GM23338 (cell line): ENCODE measurements around the gene CHST13. TPM values are rescaled to one million over a fixed set of nuclear protein-coding genes. Genes with fewer than 3 reads are reported as not detected.

Source experiments
- ATAC-seq: fragments of 200-7000 bp; cut with Tn5 transposase; 3 replicates; pipeline ENCODE4 v1.9.1; 2020
- DNase-seq: peaks from one replicate; pipeline ENCODE4 v3.0.0-alpha.2; 2015; ENCODE audit warnings: low spot score
- H2AFZ ChIP-seq: fragments of 200-600 bp; sonication (generic); 2 replicates; pipeline ENCODE4 v1.8.0; 2016; ENCODE audit warnings: antibody characterized with exemption, mild to moderate bottlenecking, moderate library complexity
- H3F3A ChIP-seq: fragments of 200-600 bp; sonication (generic); replicated peaks from 2 replicates; pipeline ENCODE4 v1.8.0; 2017; ENCODE audit warnings: antibody characterized with exemption, mixed run types, low read depth
- H3K27ac ChIP-seq: fragments of 200-600 bp; sonication (generic); 2 replicates; pipeline ENCODE4 v1.6.1; 2016; ENCODE audit warnings: low read depth
- H3K27me3 ChIP-seq: fragments of 200-600 bp; sonication (generic); 2 replicates; pipeline ENCODE4 v1.8.0; 2016; ENCODE audit warnings: mild to moderate bottlenecking, mixed run types, moderate library complexity; ENCODE audit not compliant: insufficient read depth
- H3K36me3 ChIP-seq: fragments of 200-600 bp; sonication (generic); 2 replicates; pipeline ENCODE4 v1.8.0; 2016; ENCODE audit warnings: mild to moderate bottlenecking; ENCODE audit not compliant: insufficient read depth
- H3K4me1 ChIP-seq: fragments of 200-600 bp; sonication (generic); 2 replicates; pipeline ENCODE4 v1.8.0; 2016; ENCODE audit warnings: mild to moderate bottlenecking, moderate library complexity; ENCODE audit not compliant: insufficient read depth
- H3K4me2 ChIP-seq: fragments of 200-600 bp; sonication (generic); 2 replicates; pipeline ENCODE4 v1.7.1; 2017; ENCODE audit warnings: mixed run types
- H3K4me3 ChIP-seq: fragments of 200-600 bp; sonication (generic); 2 replicates; pipeline ENCODE4 v1.6.1; 2016; ENCODE audit warnings: mixed run types
- H3K79me2 ChIP-seq: fragments of 200-600 bp; sonication (generic); replicated peaks from 2 replicates; pipeline ENCODE4 v1.8.0; 2017; ENCODE audit warnings: mild to moderate bottlenecking; ENCODE audit not compliant: insufficient read depth
- H3K9me2 ChIP-seq: fragments of 200-600 bp; sonication (generic); 2 replicates; pipeline ENCODE4 v1.8.0; 2017; ENCODE audit not compliant: insufficient read depth
- H4K20me1 ChIP-seq: fragments of 200-600 bp; sonication (generic); replicated peaks from 2 replicates; pipeline ENCODE4 v1.8.0; 2017; ENCODE audit warnings: mild to moderate bottlenecking; ENCODE audit not compliant: insufficient read depth
- H3K27ac Mint-ChIP-seq: 2 replicates; pipeline ENCODE4 v1.8.0; 2020; ENCODE audit warnings: inconsistent platforms, mild to moderate bottlenecking, moderate library complexity, mixed read lengths
- H3K27me3 Mint-ChIP-seq: 3 replicates; pipeline ENCODE4 v1.8.0; 2022; ENCODE audit warnings: low read depth, mild to moderate bottlenecking, moderate library complexity, mixed read lengths, inconsistent platforms; ENCODE audit not compliant: insufficient read depth, poor library complexity
- H3K36me3 Mint-ChIP-seq: 3 replicates; pipeline ENCODE4 v1.8.0; 2021; ENCODE audit warnings: low read depth, mild to moderate bottlenecking, inconsistent platforms, moderate library complexity, mixed read lengths
- H3K4me1 Mint-ChIP-seq: 3 replicates; pipeline ENCODE4 v1.8.0; 2020; ENCODE audit warnings: mild to moderate bottlenecking, inconsistent platforms, mixed read lengths
- H3K4me3 Mint-ChIP-seq: 3 replicates; pipeline ENCODE4 v1.8.0; 2021; ENCODE audit warnings: moderate library complexity, mild to moderate bottlenecking, inconsistent platforms, mixed read lengths
- H3K9me3 Mint-ChIP-seq: 3 replicates; pipeline ENCODE4 v1.8.0; 2020; ENCODE audit warnings: moderate library complexity, mild to moderate bottlenecking, inconsistent platforms, mixed read lengths
- CREB1 ChIP-seq: fragments of 250-450 bp; sonication (Bioruptor Pico); IDR thresholded peaks from 2 replicates; pipeline ENCODE4 v1.5.0; 2020; ENCODE audit warnings: low read depth, mild to moderate bottlenecking, moderate library complexity
- CTCF ChIP-seq, 2 experiments: fragments of 200-600 bp in 1 of 2; sonication (generic) in 1 of 2; conservative IDR thresholded peaks; 2 replicates each; pipeline versions ENCODE4 v1.5.1 to v1.6.1; 2016 to 2017; ENCODE audit warnings: antibody characterized with exemption in 2 of 2, low read depth in 2 of 2, mild to moderate bottlenecking in 2 of 2, moderate library complexity in 1 of 2
- ETS1 ChIP-seq: IDR thresholded peaks from 2 replicates; pipeline ENCODE4 v1.6.1; 2016; ENCODE audit warnings: antibody characterized with exemption
- NANOG ChIP-seq: IDR thresholded peaks from 2 replicates; pipeline ENCODE4 v1.6.1; 2016; ENCODE audit warnings: antibody characterized with exemption, borderline replicate concordance
- POLR2AphosphoS5 ChIP-seq: IDR thresholded peaks from 2 replicates; pipeline ENCODE4 v1.6.1; 2016; ENCODE audit warnings: antibody characterized with exemption, low read depth
- REST ChIP-seq: IDR thresholded peaks from one replicate; pipeline ENCODE4 v1.6.1; 2018; ENCODE audit warnings: antibody characterized with exemption; ENCODE audit not compliant: unreplicated experiment
- ZNF331 ChIP-seq: fragments of 250-450 bp; sonication (Bioruptor Pico); IDR thresholded peaks from 2 replicates; pipeline ENCODE4 v1.5.0; 2020; ENCODE audit warnings: low read depth, mild to moderate bottlenecking, moderate library complexity
- polyA plus RNA-seq: library from polyadenylated mRNA; unstranded; fragments of >200 nt; fragmentation: Nextera tagmentation; extraction: Ambion mirVana; gene quantifications from 2 replicates; pipeline ENCODE4 v1.2.1, GENCODE V29; 2016
- total RNA-seq: library from RNA; depleted of rRNA; stranded (reverse); fragments of >200 nt; shearing (Covaris generic); gene quantifications from 2 replicates; pipeline ENCODE4 v1.2.3, GENCODE V29; 2014

The CHST13 gene
- total and polyA plus RNA-seq, 2 experiments from 2014 or later: 3.7 to 8.4 TPM

DNA sequence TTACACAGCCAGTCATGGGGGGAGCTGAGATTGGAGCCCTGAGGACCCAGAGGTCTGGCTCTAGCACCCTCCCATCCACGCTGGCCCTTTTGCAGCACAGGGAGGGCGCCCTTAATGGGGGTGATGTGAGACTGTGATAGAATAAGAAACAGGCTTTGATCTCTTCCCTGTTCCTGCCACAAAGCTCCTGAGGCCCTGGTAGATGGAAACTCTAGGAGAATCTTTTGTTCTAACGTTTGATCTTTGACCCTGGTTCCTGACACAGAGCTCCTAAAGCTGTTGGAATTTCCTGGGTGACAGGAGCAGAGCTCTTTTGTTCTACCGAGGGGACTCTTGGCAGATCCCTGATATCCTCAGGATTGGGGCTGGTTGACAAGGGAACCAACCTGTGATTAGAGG is 5.2 kb upstream of the CHST13 start:
- ATAC-seq (no peak), DNase-seq (no peak)
- Histone ChIP-seq H3K4me2 (no peak overlapping the region), H3K27me3 (peaks cover 13% of the 10 kb centered on the region), H3K4me3 (no peak overlapping the region), H3K4me1 (0 out of 2 replicates have a peak, but pooled peaks cover 4% of the 10 kb centered on the region), H3K79me2 (no peaks in the 10 kb centered on the region), H3K36me3 (no peaks in the 10 kb centered on the region), H3K27ac (no peak overlapping the region), H2AFZ (no peak overlapping the region), H4K20me1 (no peaks in the 10 kb centered on the region), H3K9me2 (no peaks in the 10 kb centered on the region), H3F3A (no peaks in the 10 kb centered on the region)
- H3K36me3 Mint-ChIP-seq: no peaks in the 10 kb centered on the region
- H3K9me3 Mint-ChIP-seq: no peaks in the 10 kb centered on the region
- no peak overlapping the region for H3K4me3 Mint-ChIP-seq
- H3K27ac Mint-ChIP-seq: no peak overlapping the region
- H3K27me3 Mint-ChIP-seq: peaks cover 10% of the 10 kb centered on the region
- peaks cover 4% of the 10 kb centered on the region; the same call in 2 of the 3 replicates for H3K4me1 Mint-ChIP-seq
- TF ChIP-seq REST: no peak
- no peak for TF ChIP-seq NANOG
- no peak for TF ChIP-seq CREB1 (CRISPR knock-in tag)
- TF ChIP-seq ZNF331 (CRISPR knock-in tag): no peak
- TF ChIP-seq POLR2AphosphoS5: no peak
- TF ChIP-seq CTCF (conservative IDR thresholded peaks at IDR 0.05; ENCODE audit: low read depth in 2 of 2): no peak
- no peak for TF ChIP-seq ETS1
